RWPE1 (cell line): ENCODE measurements around the gene NEK4.
A peak's percentile ranks its signal among the peaks of the same experiment; 100 is the strongest.

ENCODE experiments used
- CTCF ChIA-PET: fragments of 350-600 bp; sonication (Branson Sonifier 250); formaldehyde crosslinking; extraction: SDS; loops from one replicate; lab custom pipeline; 2021; lab: Yijun Ruan, JAX
- POLR2A ChIA-PET: fragments of 400-600 bp; formaldehyde crosslinking; extraction: SDS; loops from one replicate; lab custom pipeline; 2020; ENCODE audit warnings: antibody characterized with exemption; ENCODE audit not compliant: low non-redundant PET; lab: Yijun Ruan, JAX
- DNase-seq: peaks from one replicate; pipeline ENCODE4 v3.0.0; 2012; ENCODE audit warnings: low spot score
- H3K27ac ChIP-seq: fragments of 450-650 bp; 2 replicates; pipeline ENCODE4 v1.5.1; 2017
- CTCF ChIP-seq: fragments of 450-650 bp; conservative IDR thresholded peaks from 2 replicates; pipeline ENCODE4 v1.5.1; 2017; ENCODE audit warnings: low read depth, mild to moderate bottlenecking

The NEK4 gene

GRCh38 chr3:52774901-52775864, 4.4 kb upstream of the NEK4 start:
- DNase-seq = no peak
- ChIA-PET CTCF (interaction anchor here (0.6 kb wide), 1 partner anchor 24 kb away, joined by 3 read pairs; no protein-coding TSS in a partner anchor), POLR2A (no interaction called here)
- no peak for TF ChIP-seq CTCF
- H3K27ac ChIP-seq = no peak overlapping the region

- no peak for DNase-seq
- ChIA-PET POLR2A (no interaction called here), CTCF (no interaction called here)
- H3K27ac ChIP-seq = no peak overlapping the region
- TF ChIP-seq CTCF = no peak
Measured at GRCh38 chr3:52774066-52774713, 3.5 kb upstream of the NEK4 start.

- DNase-seq = no peak
- H3K27ac ChIP-seq = no peak overlapping the region
- ChIA-PET POLR2A (no interaction called here), CTCF (no interaction called here)
- TF ChIP-seq CTCF = no peak
Measured at GRCh38 chr3:52773361-52774065, 2.8 kb upstream of the NEK4 start.

GRCh38 chr3:52771702-52772101, 962 bp upstream of the NEK4 start:
- CTCF ChIA-PET = no interaction called here

GRCh38 chr3:52771334-52771681, 568 bp upstream of the NEK4 start:
- H3K27ac ChIP-seq = peak overlapping the region; percentile 70
- POLR2A ChIA-PET = no interaction called here
- CTCF ChIA-PET = no interaction called here
- TF ChIP-seq CTCF = no peak
- DNase-seq = no peak

More at GRCh38 chr3:52771702-52772101, 962 bp upstream of the NEK4 start:
- peak overlapping the region; percentile 70; the same call in 1 of the 2 replicates for H3K27ac ChIP-seq
- DNase-seq = no peak
- TF ChIP-seq CTCF = no peak
- POLR2A ChIA-PET = no interaction called here
